GM12874 (cell line): ENCODE results near the gene PLEKHA7.

Source experiments
- CTCF ChIP-seq: IDR thresholded peaks from 2 replicates; pipeline ENCODE4 v1.5.1; 2011; ENCODE audit warnings: low read depth, mild to moderate bottlenecking, control low read depth, low read length, moderate library complexity; ENCODE audit not compliant: insufficient read depth

The PLEKHA7 gene

GRCh38 chr11:16773981-16774935, 240.0 kb downstream of the PLEKHA7 start:
- no peak for TF ChIP-seq CTCF

- no peak for TF ChIP-seq CTCF
These were observed 242.1 kb downstream of the PLEKHA7 start for GRCh38 chr11:16772141-16772512.

GRCh38 chr11:16771350-16772140, 242.7 kb downstream of the PLEKHA7 start:
- no peak for TF ChIP-seq CTCF

- TF ChIP-seq CTCF, result no peak
These were observed 244.2 kb downstream of the PLEKHA7 start for GRCh38 chr11:16770016-16770415.

GRCh38 chr11:16769386-16769785, 244.8 kb downstream of the PLEKHA7 start:
- no peak for TF ChIP-seq CTCF

GRCh38 chr11:16767957-16768356, 246.3 kb downstream of the PLEKHA7 start:
- no peak for TF ChIP-seq CTCF

- TF ChIP-seq CTCF, result no peak
These were observed 247.1 kb downstream of the PLEKHA7 start for GRCh38 chr11:16767137-16767536.
